H9 (cell line): ENCODE results near the gene DTX4. TPM values are rescaled to one million over a fixed set of nuclear protein-coding genes. Genes with fewer than 3 reads are reported as not detected.

ENCODE experiments used
- DNase-seq: peaks from one replicate; pipeline ENCODE4 v3.0.0-alpha.2; 2017
- H2AFZ ChIP-seq: one replicate; pipeline ENCODE4 v1.6.1; 2013; ENCODE audit warnings: mild to moderate bottlenecking, low read length, control low read depth, moderate library complexity
- H2AK5ac ChIP-seq: 2 replicates; pipeline ENCODE4 v1.6.1; 2013; ENCODE audit warnings: low read length, control low read depth, mixed read lengths; ENCODE audit not compliant: insufficient read length
- H2BK120ac ChIP-seq: one replicate; pipeline ENCODE4 v1.6.1; 2013; ENCODE audit warnings: low read depth, mild to moderate bottlenecking, low read length, control low read depth, inconsistent platforms; ENCODE audit not compliant: poor library complexity, severe bottlenecking
- H2BK12ac ChIP-seq: 2 replicates; pipeline ENCODE4 v1.6.1; 2013; ENCODE audit warnings: low read length, control low read depth, mixed read lengths, low read depth; ENCODE audit not compliant: insufficient read length
- H2BK15ac ChIP-seq: 2 replicates; pipeline ENCODE4 v1.6.1; 2013; ENCODE audit warnings: low read depth, low read length, control low read depth
- H2BK20ac ChIP-seq: one replicate; pipeline ENCODE4 v1.6.1; 2013; ENCODE audit warnings: low read depth, mild to moderate bottlenecking, low read length, control low read depth, inconsistent platforms; ENCODE audit not compliant: poor library complexity, severe bottlenecking
- H2BK5ac ChIP-seq: 2 replicates; pipeline ENCODE4 v1.6.1; 2013; ENCODE audit warnings: low read length, control low read depth, mixed read lengths; ENCODE audit not compliant: insufficient read length
- H3K14ac ChIP-seq: 2 replicates; pipeline ENCODE4 v1.6.1; 2013; ENCODE audit warnings: low read length, control low read depth; ENCODE audit not compliant: insufficient read depth
- H3K18ac ChIP-seq: 2 replicates; pipeline ENCODE4 v1.6.1; 2013; ENCODE audit warnings: low read depth, mild to moderate bottlenecking, mixed read lengths, low read length, control low read depth; ENCODE audit not compliant: insufficient read length
- H3K23ac ChIP-seq: 2 replicates; pipeline ENCODE4 v1.6.1; 2013; ENCODE audit warnings: low read length, control low read depth, mixed read lengths, low read depth; ENCODE audit not compliant: insufficient read length
- H3K23me2 ChIP-seq: 2 replicates; pipeline ENCODE4 v1.6.1; 2013; ENCODE audit warnings: low read depth, mild to moderate bottlenecking, mixed read lengths, low read length, control low read depth; ENCODE audit not compliant: insufficient read length, poor library complexity, severe bottlenecking
- H3K27ac ChIP-seq: 2 replicates; pipeline ENCODE4 v1.5.1; 2013; ENCODE audit warnings: low read length, control low read depth, mixed read lengths, low read depth; ENCODE audit not compliant: insufficient read length
- H3K27me3 ChIP-seq: 2 replicates; pipeline ENCODE4 v1.6.1; 2013; ENCODE audit warnings: low read length, control low read depth, inconsistent platforms; ENCODE audit not compliant: insufficient read depth
- H3K4ac ChIP-seq: 2 replicates; pipeline ENCODE4 v1.6.1; 2013; ENCODE audit warnings: low read depth, mild to moderate bottlenecking, control low read depth, inconsistent platforms, low read length, moderate library complexity
- H3K4me1 ChIP-seq: 2 replicates; pipeline ENCODE4 v1.6.1; 2013; ENCODE audit warnings: low read length, control low read depth, inconsistent platforms; ENCODE audit not compliant: insufficient read depth
- H3K4me2 ChIP-seq: 2 replicates; pipeline ENCODE4 v1.6.1; 2013; ENCODE audit warnings: low read length, control low read depth, mixed read lengths; ENCODE audit not compliant: insufficient read length, insufficient read depth
- H3K56ac ChIP-seq: 2 replicates; pipeline ENCODE4 v1.6.1; 2013; ENCODE audit warnings: low read depth, mild to moderate bottlenecking, mixed read lengths, low read length, control low read depth; ENCODE audit not compliant: insufficient read length
- H3K79me1 ChIP-seq: 2 replicates; pipeline ENCODE4 v1.6.1; 2013; ENCODE audit warnings: low read depth, mild to moderate bottlenecking, moderate library complexity, low read length, control low read depth, inconsistent platforms; ENCODE audit not compliant: insufficient read depth, poor library complexity, severe bottlenecking
- H3K79me2 ChIP-seq: 2 replicates; pipeline ENCODE4 v1.6.1; 2013; ENCODE audit warnings: low read length, control low read depth, inconsistent platforms; ENCODE audit not compliant: insufficient read depth
- H3K9ac ChIP-seq: 2 replicates; pipeline ENCODE4 v1.6.1; 2013; ENCODE audit warnings: low read length, control low read depth, mixed read lengths; ENCODE audit not compliant: insufficient read length; ENCODE audit errors: extremely low read depth
- H3K9me3 ChIP-seq: one replicate; pipeline ENCODE4 v1.6.1; 2013; ENCODE audit warnings: low read depth, low read length, inconsistent platforms; ENCODE audit not compliant: control insufficient read depth
- H3T11ph ChIP-seq: one replicate; pipeline ENCODE4 v1.6.1; 2013; ENCODE audit warnings: mild to moderate bottlenecking, low read length, control low read depth, inconsistent platforms
- H4K20me1 ChIP-seq: one replicate; pipeline ENCODE4 v1.6.1; 2013; ENCODE audit not compliant: control insufficient read depth, insufficient read length, insufficient read depth
- H4K5ac ChIP-seq: 2 replicates; pipeline ENCODE4 v1.6.1; 2013; ENCODE audit warnings: low read depth, mild to moderate bottlenecking, mixed read lengths, low read length, control low read depth; ENCODE audit not compliant: insufficient read length
- H4K8ac ChIP-seq: replicated peaks from 2 replicates; pipeline ENCODE4 v1.6.1; 2013; ENCODE audit warnings: low read length, control low read depth, mixed read lengths, low read depth; ENCODE audit not compliant: insufficient read length
- H4K91ac ChIP-seq: 2 replicates; pipeline ENCODE4 v1.6.1; 2013; ENCODE audit warnings: low read depth, mild to moderate bottlenecking, moderate library complexity, mixed read lengths, low read length, control low read depth; ENCODE audit not compliant: insufficient read length
- H3K27ac Mint-ChIP-seq, 3 experiments: 2 replicates in 2 of 3; 3 replicates in 1 of 3; pipeline ENCODE4 v1.8.0; 2020 to 2021; ENCODE audit warnings: mixed read lengths in 3 of 3, mild to moderate bottlenecking in 1 of 3, moderate library complexity in 1 of 3
- H3K27me3 Mint-ChIP-seq: 2 replicates; pipeline ENCODE4 v1.8.0; 2021; ENCODE audit warnings: low read depth, mild to moderate bottlenecking, moderate library complexity, mixed read lengths
- H3K36me3 Mint-ChIP-seq, 3 experiments: 2 replicates in 2 of 3; 3 replicates in 1 of 3; pipeline ENCODE4 v1.8.0; 2020 to 2021; ENCODE audit warnings: low read depth in 3 of 3, mixed read lengths in 3 of 3; ENCODE audit not compliant: insufficient read depth in 1 of 3
- H3K4me1 Mint-ChIP-seq, 2 experiments: 2 replicates each; pipeline ENCODE4 v1.8.0; 2020; ENCODE audit warnings: mixed read lengths in 2 of 2
- H3K4me3 Mint-ChIP-seq, 2 experiments: 2 replicates in 1 of 2; 3 replicates in 1 of 2; pipeline ENCODE4 v1.8.0; 2020 to 2021; ENCODE audit warnings: mild to moderate bottlenecking in 2 of 2, mixed read lengths in 2 of 2, moderate library complexity in 1 of 2
- H3K9me3 Mint-ChIP-seq, 2 experiments: 2 replicates in 1 of 2; 3 replicates in 1 of 2; pipeline ENCODE4 v1.8.0; 2020; ENCODE audit warnings: mild to moderate bottlenecking in 2 of 2, mixed read lengths in 2 of 2, moderate library complexity in 1 of 2
- CTCF ChIP-seq: fragments of 200-600 bp; sonication (generic); conservative IDR thresholded peaks from 3 replicates; pipeline ENCODE4 v1.8.0; 2021; ENCODE audit warnings: antibody characterized with exemption, mild to moderate bottlenecking
- WGBS: extraction: QIAGEN DNeasy Blood & Tissue Kit; methylation state at CpG from one replicate; pipeline ENCODE4 v1.1.7; 2013; ENCODE audit warnings: missing lambda C conversion rate, low lambda C conversion rate, mixed read lengths; ENCODE audit not compliant: insufficient read length; ENCODE audit errors: extremely low coverage; 5-methylcytosine and 5-hydroxymethylcytosine counted together
- total RNA-seq: library from RNA; stranded (reverse); gene quantifications from 2 replicates; pipeline ENCODE4 v1.2.1, GENCODE V29; 2021

Gene DTX4
- total RNA-seq, 1 experiment from 2014 or later, result 13.0 TPM

- H3K4me1 Mint-ChIP-seq, result peaks cover 32 to 39% of the 10 kb centered on the region in 2 experiments
- no peak overlapping the region for H3K9ac ChIP-seq
- peaks cover 3% of the 10 kb centered on the region for H3K4me1 ChIP-seq
- H2AK5ac ChIP-seq, result no peak overlapping the region
- no peaks in the 10 kb centered on the region for H3K9me3 ChIP-seq
- no peak overlapping the region for H2BK15ac ChIP-seq
- H3K79me1 ChIP-seq, result no peaks in the 10 kb centered on the region
- H4K5ac ChIP-seq, result no peak overlapping the region
- peaks cover 10 to 17% (median 13%) of the 10 kb centered on the region in 3 experiments; a peak in 5 of 7 replicates for H3K36me3 Mint-ChIP-seq
- no peak overlapping the region for H4K8ac ChIP-seq
- H4K91ac ChIP-seq, result no peak overlapping the region
- peak overlapping the region; percentile 17 for H3K18ac ChIP-seq
- peak overlapping the region; percentile 52 for H3K4me2 ChIP-seq
- peak overlapping the region in 1 of 2 experiments; percentile 94 for H3K4me3 Mint-ChIP-seq
- no CpG with 5 or more reads among the region's 37 CpGs for WGBS
- 0 out of 5 replicates have a peak, but pooled peaks cover 0 to 2% of the 10 kb centered on the region in 2 experiments for H3K9me3 Mint-ChIP-seq
- no peak for TF ChIP-seq CTCF
- no peak overlapping the region for H3K4ac ChIP-seq
- no peak overlapping the region for H3T11ph ChIP-seq
- peak overlapping the region in 2 of 3 experiments; percentile 89 to 94; a peak in 6 of 7 replicates for H3K27ac Mint-ChIP-seq
- peak overlapping the region; percentile 31 for H3K14ac ChIP-seq
- no peak overlapping the region for H2AFZ ChIP-seq
- H4K20me1 ChIP-seq, result no peaks in the 10 kb centered on the region
- H2BK12ac ChIP-seq, result no peak overlapping the region
- peaks cover 18% of the 10 kb centered on the region for H3K23me2 ChIP-seq
- no peak overlapping the region for H2BK5ac ChIP-seq
- peak; percentile 71 for DNase-seq
- no peaks in the 10 kb centered on the region for H3K27me3 ChIP-seq
- peaks cover 2% of the 10 kb centered on the region for H3K27me3 Mint-ChIP-seq
- H3K27ac ChIP-seq, result no peak overlapping the region
- H2BK20ac ChIP-seq, result no peak overlapping the region
- no peak overlapping the region for H2BK120ac ChIP-seq
- H3K23ac ChIP-seq, result no peak overlapping the region
- H3K56ac ChIP-seq, result no peak overlapping the region
- no peaks in the 10 kb centered on the region; the same call in 1 of the 2 replicates for H3K79me2 ChIP-seq
These were observed 1.4 kb downstream of the DTX4 start for GRCh38 chr11:59173080-59173963.
